Heart left ventricle (tissue), 13 donors: ENCODE measurements around the gene KDM3B.

Experiments
- POLR2A ChIP-seq, 2 donors: fragments of 450-650 bp; IDR thresholded peaks; one replicate each; pipeline ENCODE4 v1.6.1; 2017; ENCODE audit warnings: antibody characterized with exemption in 2 of 2, mild to moderate bottlenecking in 2 of 2, moderate library complexity in 2 of 2
- TF ChIP-seq, protein P1 (sequence below), 12 donors: fragments of 200-600 bp; sonication (generic) in 4 of 12; IDR thresholded peaks; one replicate each; pipeline versions ENCODE4 v1.5.0 to v1.8.0; 2018 to 2022; ENCODE audit warnings: antibody characterized with exemption in 12 of 12, mild to moderate bottlenecking in 5 of 12
- donor health status: ischemic (EF 13 %, LVEDD 7.1; RV severe dilation, severe dysfunction).
- donor health status: DM: no; HTN: yes; CAD: no.
- donor health status: DM: no; HTN: no; CAD: no.
- donor health status: ischemic (EF 25% LVEDD 6.9; RV normal size, moderate dysfunction).
- donor health status: ischemic (EF 25% LVEDD 5.7; RV mildly dilated, moderate dysfunction).
- donor health status: ischemic (EF 35%, LVEDD 5.7; RV mildly dilated, moderate dysfunction).
- donor health status: nonischemic (EF 11% LVEDD 7.7; RV severe dilation, severe dysfunction).
- donor health status: DM: yes; HTN: yes; CAD: no.
- donor health status: PGD.
- donor health status: ischemic (EF 29% LVEDD 5.4; RV normal size, mild dysfunction).
- donor health status: nonischemic (EF 23%, LVEDD 6.1; RV moderate dilation, normal function).

DNA sequence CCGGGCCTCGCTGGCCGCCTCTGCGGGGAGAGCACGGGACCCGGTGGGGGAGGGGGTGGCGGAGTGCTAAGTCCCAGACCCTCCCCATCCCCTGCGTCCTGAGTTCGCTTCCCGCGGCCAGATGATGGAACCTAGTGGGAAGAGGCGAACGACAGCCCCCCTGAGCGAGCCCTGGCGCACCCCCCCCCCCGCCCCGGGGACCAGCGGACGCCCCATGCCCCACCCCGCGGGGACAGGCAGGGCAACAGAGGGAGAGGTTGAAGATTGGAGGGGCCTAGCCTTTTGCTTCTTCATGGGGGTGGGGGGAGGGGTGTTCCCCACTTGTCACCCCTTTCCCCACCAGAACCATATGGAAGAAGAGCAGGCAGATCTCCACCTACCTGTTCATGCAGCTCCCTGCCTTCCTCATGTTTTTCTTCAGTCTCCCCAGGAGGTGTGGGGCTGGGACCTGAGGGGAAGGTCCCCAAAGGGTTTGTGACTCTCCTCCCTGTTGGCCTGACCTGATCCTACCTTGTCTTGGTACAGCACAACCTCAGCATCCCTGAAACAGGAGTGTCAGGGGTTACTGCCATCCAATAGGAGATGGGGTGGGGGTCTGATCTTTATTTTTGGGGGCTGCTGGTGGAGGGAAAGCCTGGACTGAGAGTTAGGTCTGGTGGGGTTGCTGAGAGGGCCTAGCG, 13.9 kb upstream of the KDM3B start:
- TF ChIP-seq, protein P1, sequence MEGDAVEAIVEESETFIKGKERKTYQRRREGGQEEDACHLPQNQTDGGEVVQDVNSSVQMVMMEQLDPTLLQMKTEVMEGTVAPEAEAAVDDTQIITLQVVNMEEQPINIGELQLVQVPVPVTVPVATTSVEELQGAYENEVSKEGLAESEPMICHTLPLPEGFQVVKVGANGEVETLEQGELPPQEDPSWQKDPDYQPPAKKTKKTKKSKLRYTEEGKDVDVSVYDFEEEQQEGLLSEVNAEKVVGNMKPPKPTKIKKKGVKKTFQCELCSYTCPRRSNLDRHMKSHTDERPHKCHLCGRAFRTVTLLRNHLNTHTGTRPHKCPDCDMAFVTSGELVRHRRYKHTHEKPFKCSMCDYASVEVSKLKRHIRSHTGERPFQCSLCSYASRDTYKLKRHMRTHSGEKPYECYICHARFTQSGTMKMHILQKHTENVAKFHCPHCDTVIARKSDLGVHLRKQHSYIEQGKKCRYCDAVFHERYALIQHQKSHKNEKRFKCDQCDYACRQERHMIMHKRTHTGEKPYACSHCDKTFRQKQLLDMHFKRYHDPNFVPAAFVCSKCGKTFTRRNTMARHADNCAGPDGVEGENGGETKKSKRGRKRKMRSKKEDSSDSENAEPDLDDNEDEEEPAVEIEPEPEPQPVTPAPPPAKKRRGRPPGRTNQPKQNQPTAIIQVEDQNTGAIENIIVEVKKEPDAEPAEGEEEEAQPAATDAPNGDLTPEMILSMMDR (IDR thresholded peaks at IDR 0.05), result no peak
- no peak for TF ChIP-seq POLR2A (IDR thresholded peaks at IDR 0.05)
